Hindlimb muscle (tissue), 1 donor: ENCODE data around the gene EDDM13. TPM values are rescaled to one million over a fixed set of nuclear protein-coding genes. Genes with fewer than 3 reads are reported as not detected.
A peak's percentile ranks its signal among the peaks of the same experiment; 100 is the strongest.
"Not testable (repeated sequence)": the region's sequence is repeated elsewhere in the genome, so short reads cannot be mapped to it uniquely, and the experiment has no call there.

ENCODE experiments used
- DNase-seq: peaks from one replicate; pipeline ENCODE4 v3.0.0-alpha.2; 2013
- polyA plus RNA-seq: library from polyadenylated mRNA; unstranded; fragments of 120-200 nt; gene quantifications from one replicate; pipeline ENCODE4 v1.2.1, GENCODE V29; 2013; ENCODE audit not compliant: insufficient read length

Gene EDDM13
- polyA plus RNA-seq, 1 donor: 1.3 TPM

GRCh38 chr19:56295531-56296455 is 23.2 kb downstream of the EDDM13 start:
- no peak for DNase-seq

- DNase-seq: no peak
Observed at GRCh38 chr19:56297010-56297409, 24.5 kb downstream of the EDDM13 start.

- no peak for DNase-seq
Observed at GRCh38 chr19:56299688-56300087, 27.1 kb downstream of the EDDM13 start.

GRCh38 chr19:56301155-56301554 is 28.6 kb downstream of the EDDM13 start:
- DNase-seq: no peak

GRCh38 chr19:56301886-56302620 is 29.5 kb downstream of the EDDM13 start:
- DNase-seq: no peak

GRCh38 chr19:56304243-56304642 is 31.7 kb downstream of the EDDM13 start:
- DNase-seq: no peak

GRCh38 chr19:56306016-56306415 is 33.5 kb downstream of the EDDM13 start:
- DNase-seq: no peak

GRCh38 chr19:56307062-56307461 is 34.5 kb downstream of the EDDM13 start:
- DNase-seq: not testable (repeated sequence)

- DNase-seq: no peak
Observed at GRCh38 chr19:56308792-56309191, 36.2 kb downstream of the EDDM13 start.

GRCh38 chr19:56309511-56310185 is 37.1 kb downstream of the EDDM13 start:
- DNase-seq: no peak

GRCh38 chr19:56310462-56310861 is 37.9 kb downstream of the EDDM13 start:
- DNase-seq: no peak

- no peak for DNase-seq
Observed at GRCh38 chr19:56312342-56312741, 39.8 kb downstream of the EDDM13 start.

GRCh38 chr19:56312787-56313657 is 40.5 kb downstream of the EDDM13 start:
- DNase-seq: no peak

- no peak for DNase-seq
Observed at GRCh38 chr19:56314018-56314380, 41.5 kb downstream of the EDDM13 start.

GRCh38 chr19:56314381-56315076 is 42.0 kb downstream of the EDDM13 start, which contains the start of gene ZSCAN5A:
ZSCAN5A (minus strand) TSS chr19:56314839; CDS start chr19:56225046, 89,793 bp downstream.
- peak; percentile 98 for DNase-seq

GRCh38 chr19:56315077-56315828 is 42.7 kb downstream of the EDDM13 start:
- peak; percentile 98 for DNase-seq

GRCh38 chr19:56316728-56317127 is 44.2 kb downstream of the EDDM13 start:
- DNase-seq: no peak

GRCh38 chr19:56317749-56318148 is 45.2 kb downstream of the EDDM13 start:
- no peak for DNase-seq

- no peak for DNase-seq
Observed at GRCh38 chr19:56319991-56320390, 47.4 kb downstream of the EDDM13 start.

- DNase-seq: no peak
Observed at GRCh38 chr19:56321254-56321988, 48.9 kb downstream of the EDDM13 start.
